ENCODE results near the gene UTP15.

The UTP15 gene

DNA sequence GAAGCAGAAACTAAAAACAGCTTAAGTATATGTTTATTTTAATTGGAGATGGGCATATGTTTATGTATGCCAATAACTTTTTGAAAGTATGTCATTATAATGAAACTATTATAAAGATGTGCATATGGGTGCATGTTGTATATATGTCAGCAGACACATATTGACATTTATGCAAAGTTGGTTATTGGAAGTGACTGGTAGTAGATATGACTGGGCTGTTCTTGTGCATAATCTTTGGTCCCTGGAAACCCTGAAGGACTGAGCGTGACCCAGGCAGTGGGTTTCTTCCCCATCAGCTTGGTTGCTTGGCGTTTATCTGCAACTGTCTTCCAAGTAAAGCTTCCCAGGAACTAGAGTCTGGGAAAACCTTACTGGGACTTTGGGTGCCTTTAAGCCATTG is 25.8 kb upstream of the UTP15 start:
- TF ChIP-seq POLR2A (IDR thresholded peaks at IDR 0.05; ENCODE audit: low read depth, low read length): no peak
- no peak for TF ChIP-seq TAF1 (IDR thresholded peaks at IDR 0.05; ENCODE audit: borderline replicate concordance, low read depth, low read length)
- TF ChIP-seq POLR2AphosphoS5 (IDR thresholded peaks at IDR 0.05; ENCODE audit: low read depth, low read length): no peak
- no peak for DNase-seq (ENCODE audit: insufficient read length)
- FAIRE-seq: no peak

DNA sequence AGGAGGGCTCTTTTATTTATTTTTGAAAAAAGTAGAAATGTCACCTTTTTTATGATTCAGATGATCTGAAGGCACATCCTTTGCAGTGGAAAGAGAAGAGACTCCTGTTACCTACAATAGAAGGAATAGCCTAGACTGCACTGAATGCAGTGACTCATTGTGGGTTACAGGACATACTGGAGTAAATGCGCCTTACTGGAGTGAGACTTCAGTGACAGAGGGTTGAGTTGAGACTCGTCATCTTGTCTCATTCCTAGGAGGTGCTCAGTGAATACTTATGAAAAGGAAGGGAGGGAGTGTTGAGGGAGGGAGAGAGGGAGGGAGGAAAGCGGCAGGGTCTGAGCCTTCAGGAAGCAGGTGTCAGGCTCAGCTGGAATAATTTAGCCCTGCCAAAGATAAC is 25.4 kb upstream of the UTP15 start:
- FAIRE-seq (no peak), DNase-seq (ENCODE audit: insufficient read length) (no peak)
- TF ChIP-seq POLR2A (IDR thresholded peaks at IDR 0.05; ENCODE audit: low read depth, low read length) (no peak), POLR2AphosphoS5 (IDR thresholded peaks at IDR 0.05; ENCODE audit: low read depth, low read length) (no peak), TAF1 (IDR thresholded peaks at IDR 0.05; ENCODE audit: borderline replicate concordance, low read depth, low read length) (no peak)

DNA sequence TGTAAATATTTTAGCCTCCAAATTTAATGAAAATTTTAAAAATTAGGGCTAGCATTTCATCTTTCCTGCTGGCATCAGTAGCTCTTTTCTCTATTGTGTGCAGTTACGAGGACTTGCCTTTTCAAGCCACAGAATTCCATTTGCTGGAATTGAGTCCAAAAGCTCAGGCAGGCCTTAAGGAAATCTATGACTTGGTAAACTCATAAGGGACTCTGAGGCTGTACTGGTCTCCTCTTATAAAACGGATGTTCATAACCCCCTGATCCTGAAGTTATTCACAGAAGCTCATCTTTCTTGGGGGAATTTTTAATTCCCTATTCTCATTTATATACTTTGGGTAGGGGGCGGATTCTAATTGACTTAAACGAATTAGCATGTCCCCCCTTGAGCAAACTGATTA is 23.5 kb upstream of the UTP15 start:
- TF ChIP-seq TAF1 (IDR thresholded peaks at IDR 0.05; ENCODE audit: borderline replicate concordance, low read depth, low read length) (no peak), POLR2A (IDR thresholded peaks at IDR 0.05; ENCODE audit: low read depth, low read length) (no peak), POLR2AphosphoS5 (IDR thresholded peaks at IDR 0.05; ENCODE audit: low read depth, low read length) (no peak)
- no peak for DNase-seq (ENCODE audit: insufficient read length)
- no peak for FAIRE-seq

DNA sequence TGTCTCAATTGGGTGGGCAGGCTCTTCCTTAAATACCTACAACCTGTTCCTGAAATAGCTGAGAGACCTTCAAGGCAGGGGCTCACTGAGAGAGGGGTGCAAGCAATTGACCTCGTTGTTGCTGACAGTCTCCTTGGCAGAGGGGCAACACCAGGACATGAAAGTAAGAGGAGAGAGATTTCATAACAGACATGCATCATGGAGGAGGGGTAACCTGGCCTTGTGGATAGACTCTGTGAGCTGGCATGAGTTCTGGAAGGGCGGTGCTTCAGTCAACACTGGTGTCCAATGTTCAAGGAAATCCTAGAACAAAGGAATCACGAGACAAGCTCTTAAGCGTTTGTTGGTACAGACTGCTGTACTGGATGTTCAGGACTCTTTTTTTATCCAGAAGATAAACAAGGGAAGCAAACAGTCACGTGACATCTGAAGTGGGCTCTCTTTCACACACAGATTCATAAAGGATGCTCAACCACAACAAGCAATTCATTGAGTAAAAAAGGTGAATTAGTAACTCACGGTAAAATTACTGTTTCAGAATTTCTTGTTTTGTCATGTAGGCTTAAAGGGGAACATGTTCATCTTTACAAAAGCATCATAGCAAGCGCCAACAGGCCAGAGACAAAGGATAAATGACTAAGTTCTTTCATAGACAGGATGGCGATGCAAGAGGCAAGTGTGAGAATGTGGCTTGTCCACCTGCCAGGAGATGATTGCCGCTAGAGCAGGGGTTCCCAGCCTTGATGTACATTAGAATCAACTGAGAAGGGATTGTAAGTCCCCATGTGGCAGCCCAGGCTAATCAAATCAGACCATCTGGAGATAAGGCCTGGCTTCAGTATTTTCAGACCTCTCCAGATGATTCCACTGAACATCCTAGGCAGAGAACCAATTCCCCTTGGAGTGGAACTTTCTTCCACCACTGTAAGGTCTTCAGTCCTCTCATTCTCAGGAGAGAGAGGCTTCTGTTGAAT is 20.8 kb upstream of the UTP15 start:
- DNase-seq (ENCODE audit: insufficient read length): no peak
- FAIRE-seq: no peak
- TF ChIP-seq POLR2A (IDR thresholded peaks at IDR 0.05; ENCODE audit: low read depth, low read length): no peak
- TF ChIP-seq POLR2AphosphoS5 (IDR thresholded peaks at IDR 0.05; ENCODE audit: low read depth, low read length): no peak
- no peak for TF ChIP-seq TAF1 (IDR thresholded peaks at IDR 0.05; ENCODE audit: borderline replicate concordance, low read depth, low read length)

DNA sequence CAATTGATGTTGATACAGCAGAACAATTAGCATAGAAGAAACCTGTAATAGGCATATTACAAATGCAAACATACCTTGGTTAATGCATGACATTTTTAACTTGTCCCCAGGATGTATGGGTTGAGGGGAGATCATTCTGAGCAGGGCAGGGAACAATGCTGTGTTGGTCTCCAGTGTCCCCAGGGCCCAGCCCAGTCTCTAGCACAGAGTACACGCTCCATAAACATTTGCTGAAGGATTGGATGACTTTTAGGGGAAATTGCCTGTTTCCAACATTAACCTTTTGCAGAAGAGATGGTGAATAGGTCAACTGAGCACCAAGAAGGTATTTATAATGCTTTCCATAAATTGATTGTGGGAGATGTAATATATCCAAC is 20.2 kb upstream of the UTP15 start:
- TF ChIP-seq POLR2AphosphoS5 (IDR thresholded peaks at IDR 0.05; ENCODE audit: low read depth, low read length): no peak
- no peak for TF ChIP-seq POLR2A (IDR thresholded peaks at IDR 0.05; ENCODE audit: low read depth, low read length)
- TF ChIP-seq TAF1 (IDR thresholded peaks at IDR 0.05; ENCODE audit: borderline replicate concordance, low read depth, low read length): no peak
- FAIRE-seq (no peak), DNase-seq (ENCODE audit: insufficient read length) (no peak)

DNA sequence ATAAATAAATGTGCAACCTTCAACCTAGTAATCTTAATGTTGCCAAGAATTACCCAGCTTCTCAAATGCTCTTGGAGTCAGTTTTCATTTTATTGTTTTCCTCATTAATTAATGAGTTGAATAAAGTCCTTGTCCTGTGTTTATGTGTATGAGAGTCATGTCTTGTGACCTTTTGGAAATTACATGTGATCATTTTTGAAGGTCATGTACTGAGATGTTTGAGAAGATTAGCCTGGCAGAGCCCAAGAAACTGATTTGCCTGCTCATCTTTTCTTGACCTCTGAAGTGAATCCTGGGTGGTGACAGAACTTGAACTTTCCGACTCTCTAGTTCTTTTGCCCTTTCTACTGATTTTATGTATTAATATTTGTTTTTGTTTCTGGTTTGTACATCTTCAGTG is 15.5 kb upstream of the UTP15 start:
- FAIRE-seq (no peak), DNase-seq (ENCODE audit: insufficient read length) (no peak)
- no peak for TF ChIP-seq POLR2A (IDR thresholded peaks at IDR 0.05; ENCODE audit: low read depth, low read length)
- TF ChIP-seq POLR2AphosphoS5 (IDR thresholded peaks at IDR 0.05; ENCODE audit: low read depth, low read length): no peak
- no peak for TF ChIP-seq TAF1 (IDR thresholded peaks at IDR 0.05; ENCODE audit: borderline replicate concordance, low read depth, low read length)

DNA sequence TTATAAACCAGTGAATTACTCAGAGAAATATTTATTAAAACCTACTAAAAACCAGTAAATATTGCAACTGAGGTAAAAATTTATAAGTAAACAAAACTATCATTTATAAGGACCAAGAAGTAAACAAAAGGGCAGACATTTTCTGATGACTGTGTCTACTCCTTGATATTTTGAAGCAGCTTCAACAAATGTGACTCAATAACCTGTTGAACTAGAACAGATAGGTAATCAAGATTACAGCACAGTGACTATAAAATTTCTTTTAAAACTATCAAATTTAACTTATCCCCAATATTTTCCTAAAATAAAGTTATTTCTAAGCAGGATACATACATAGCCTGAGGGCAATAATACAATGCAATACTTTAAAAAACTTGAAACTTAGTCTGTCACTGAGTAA is 12.9 kb upstream of the UTP15 start:
- DNase-seq (ENCODE audit: insufficient read length) (no peak), FAIRE-seq (no peak)
- TF ChIP-seq POLR2AphosphoS5 (IDR thresholded peaks at IDR 0.05; ENCODE audit: low read depth, low read length) (no peak), TAF1 (IDR thresholded peaks at IDR 0.05; ENCODE audit: borderline replicate concordance, low read depth, low read length) (no peak), POLR2A (IDR thresholded peaks at IDR 0.05; ENCODE audit: low read depth, low read length) (no peak)

DNA sequence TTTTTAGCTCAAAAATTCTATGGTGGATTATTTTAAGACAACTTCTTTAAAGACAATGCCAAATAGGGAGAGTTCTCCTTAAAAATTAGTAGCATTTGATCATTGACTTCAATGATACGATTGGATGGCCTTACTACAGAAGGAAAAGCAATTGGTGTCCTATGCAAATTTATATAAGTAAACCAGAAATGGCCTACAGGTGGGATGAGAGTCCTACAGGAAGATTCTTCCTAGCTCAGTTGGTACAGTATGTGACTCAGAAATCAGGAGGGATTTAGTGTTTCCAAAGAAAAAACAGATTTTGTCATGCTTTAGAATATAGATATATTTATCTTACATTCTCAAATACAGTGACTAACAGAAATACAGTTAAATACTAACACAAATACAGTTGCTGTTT is 6.6 kb upstream of the UTP15 start:
- no peak for FAIRE-seq
- no peak for DNase-seq (ENCODE audit: insufficient read length)
- TF ChIP-seq TAF1 (IDR thresholded peaks at IDR 0.05; ENCODE audit: borderline replicate concordance, low read depth, low read length) (no peak), POLR2AphosphoS5 (IDR thresholded peaks at IDR 0.05; ENCODE audit: low read depth, low read length) (no peak), POLR2A (IDR thresholded peaks at IDR 0.05; ENCODE audit: low read depth, low read length) (no peak)

DNA sequence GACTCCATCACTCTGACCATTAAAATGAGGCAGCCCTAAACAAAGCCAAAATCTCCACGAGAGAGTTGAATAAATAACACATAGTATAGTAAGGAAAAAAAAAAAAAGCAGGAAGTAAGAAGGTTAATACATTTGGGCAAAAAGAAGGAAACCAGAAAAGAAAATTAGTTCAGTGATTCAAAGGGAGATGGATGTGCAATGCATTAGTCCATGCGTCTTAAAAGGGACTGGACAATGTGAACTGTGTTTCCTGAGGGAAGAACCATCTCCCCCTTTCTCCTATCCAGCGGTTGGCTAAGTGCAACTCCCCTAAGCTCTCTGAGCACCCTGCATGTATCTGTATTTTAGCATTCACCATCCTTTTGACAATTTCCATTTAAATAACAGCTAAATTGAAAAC is 1.5 kb upstream of the UTP15 start:
- FAIRE-seq (no peak), DNase-seq (ENCODE audit: insufficient read length) (no peak)
- TF ChIP-seq TAF1 (IDR thresholded peaks at IDR 0.05; ENCODE audit: borderline replicate concordance, low read depth, low read length): no peak
- TF ChIP-seq POLR2AphosphoS5 (IDR thresholded peaks at IDR 0.05; ENCODE audit: low read depth, low read length): no peak
- no peak for TF ChIP-seq POLR2A (IDR thresholded peaks at IDR 0.05; ENCODE audit: low read depth, low read length)

DNA sequence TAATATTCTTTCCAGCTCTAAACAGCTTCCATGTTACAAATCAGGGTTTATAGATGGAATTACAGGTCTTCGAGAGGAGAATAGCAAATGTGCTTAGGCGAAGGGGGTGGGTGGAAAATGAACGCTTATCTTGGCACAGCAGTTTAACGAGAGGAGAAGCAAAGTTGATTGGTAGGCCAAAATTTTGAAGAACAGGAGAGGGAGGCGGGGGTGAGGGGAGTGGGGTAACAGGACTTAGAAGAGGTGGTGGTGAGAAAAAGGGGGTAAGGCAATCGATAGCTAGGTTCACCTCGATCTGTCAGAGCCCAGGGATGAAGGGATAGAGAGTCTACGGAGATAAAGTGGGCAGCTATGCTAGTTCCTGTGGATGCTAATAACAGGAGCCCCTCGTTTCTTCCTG is 868 bp upstream of the UTP15 start:
- no peak for DNase-seq (ENCODE audit: insufficient read length)
- FAIRE-seq: no peak
- no peak for TF ChIP-seq POLR2A (IDR thresholded peaks at IDR 0.05; ENCODE audit: low read depth, low read length)

DNA sequence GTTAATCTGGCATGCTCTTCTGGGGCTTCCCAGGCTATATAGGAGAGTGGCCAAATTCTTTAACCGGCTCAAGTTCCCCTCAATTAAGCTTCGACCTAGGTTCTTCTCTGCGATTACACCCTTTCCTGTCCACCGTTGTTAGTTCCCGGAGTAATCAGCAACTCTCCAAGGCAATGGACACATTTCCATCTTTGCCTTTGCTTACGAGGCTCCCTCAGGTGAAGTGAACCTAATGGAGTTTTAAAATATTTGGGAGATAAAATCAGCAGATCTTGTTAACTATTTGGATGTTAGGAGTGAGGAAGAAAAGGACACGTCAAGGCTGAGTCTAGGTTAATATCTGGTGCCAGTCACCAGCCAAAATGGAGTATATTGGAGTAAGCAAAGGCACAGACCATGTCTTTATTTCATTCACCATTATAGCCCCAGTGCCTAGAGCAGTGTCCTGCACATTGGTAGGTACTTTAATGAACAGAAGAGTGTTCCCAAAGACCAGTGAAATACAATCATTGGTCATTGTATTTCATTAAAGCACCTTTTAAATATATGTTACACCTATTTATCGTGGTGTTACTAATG is 515 bp downstream of the UTP15 start:
- DNase-seq (ENCODE audit: insufficient read length) (no peak), FAIRE-seq (no peak)
- TF ChIP-seq TAF1 (IDR thresholded peaks at IDR 0.05; ENCODE audit: borderline replicate concordance, low read depth, low read length) (no peak), POLR2A (IDR thresholded peaks at IDR 0.05; ENCODE audit: low read depth, low read length) (no peak), POLR2AphosphoS5 (IDR thresholded peaks at IDR 0.05; ENCODE audit: low read depth, low read length) (no peak)
